Measurements from ENCODE around the gene B3GAT1. TPM values are rescaled to one million over a fixed set of nuclear protein-coding genes. Genes with fewer than 3 reads are reported as not detected.

The B3GAT1 gene
- total and polyA plus RNA-seq, 12 donors = 0.04 to 0.60 (median 0.08) TPM; not detected in 6

DNA sequence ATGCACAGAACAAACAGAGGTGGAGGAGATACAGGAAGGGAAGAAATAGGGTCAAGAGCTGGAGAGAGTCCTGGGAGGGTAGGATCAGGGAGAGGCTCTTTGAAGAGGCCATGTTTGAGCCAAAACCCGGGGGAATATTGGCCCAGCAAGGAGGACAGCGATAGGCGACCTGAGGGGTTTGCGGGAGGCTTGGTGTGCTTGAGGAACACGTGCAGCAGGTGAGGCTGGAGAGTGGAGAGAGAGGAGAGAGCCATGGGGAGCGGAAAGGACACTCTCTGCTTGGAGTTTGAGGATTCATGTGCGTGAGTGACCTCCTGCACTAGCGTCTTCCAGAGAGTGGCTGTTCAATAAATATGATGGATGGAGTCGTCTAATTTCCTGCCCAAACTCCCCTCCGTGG is 4.7 kb upstream of the B3GAT1 start:
- Histone ChIP-seq H3K27ac (no peak overlapping the region), H3K4me3 (no peak overlapping the region), H3K9me3 (no peaks in the 10 kb centered on the region), H3K36me3 (no peaks in the 10 kb centered on the region), H3K27me3 (peaks cover 18 to 73% (median 53%) of the 10 kb centered on the region in 7 donors), H3K4me1 (peaks cover 0 to 8% (median 4%) of the 10 kb centered on the region in 9 donors)
- ATAC-seq (no peak), DNase-seq (no peak)
- intact Hi-C loops (cut with DNase I) = no loop called here
- 71 to 75% methylated on average over 10 of the region's 10 CpGs for WGBS, 2 donors
- TF ChIP-seq, protein P1, sequence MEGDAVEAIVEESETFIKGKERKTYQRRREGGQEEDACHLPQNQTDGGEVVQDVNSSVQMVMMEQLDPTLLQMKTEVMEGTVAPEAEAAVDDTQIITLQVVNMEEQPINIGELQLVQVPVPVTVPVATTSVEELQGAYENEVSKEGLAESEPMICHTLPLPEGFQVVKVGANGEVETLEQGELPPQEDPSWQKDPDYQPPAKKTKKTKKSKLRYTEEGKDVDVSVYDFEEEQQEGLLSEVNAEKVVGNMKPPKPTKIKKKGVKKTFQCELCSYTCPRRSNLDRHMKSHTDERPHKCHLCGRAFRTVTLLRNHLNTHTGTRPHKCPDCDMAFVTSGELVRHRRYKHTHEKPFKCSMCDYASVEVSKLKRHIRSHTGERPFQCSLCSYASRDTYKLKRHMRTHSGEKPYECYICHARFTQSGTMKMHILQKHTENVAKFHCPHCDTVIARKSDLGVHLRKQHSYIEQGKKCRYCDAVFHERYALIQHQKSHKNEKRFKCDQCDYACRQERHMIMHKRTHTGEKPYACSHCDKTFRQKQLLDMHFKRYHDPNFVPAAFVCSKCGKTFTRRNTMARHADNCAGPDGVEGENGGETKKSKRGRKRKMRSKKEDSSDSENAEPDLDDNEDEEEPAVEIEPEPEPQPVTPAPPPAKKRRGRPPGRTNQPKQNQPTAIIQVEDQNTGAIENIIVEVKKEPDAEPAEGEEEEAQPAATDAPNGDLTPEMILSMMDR (IDR thresholded peaks at IDR 0.05) = no peak

DNA sequence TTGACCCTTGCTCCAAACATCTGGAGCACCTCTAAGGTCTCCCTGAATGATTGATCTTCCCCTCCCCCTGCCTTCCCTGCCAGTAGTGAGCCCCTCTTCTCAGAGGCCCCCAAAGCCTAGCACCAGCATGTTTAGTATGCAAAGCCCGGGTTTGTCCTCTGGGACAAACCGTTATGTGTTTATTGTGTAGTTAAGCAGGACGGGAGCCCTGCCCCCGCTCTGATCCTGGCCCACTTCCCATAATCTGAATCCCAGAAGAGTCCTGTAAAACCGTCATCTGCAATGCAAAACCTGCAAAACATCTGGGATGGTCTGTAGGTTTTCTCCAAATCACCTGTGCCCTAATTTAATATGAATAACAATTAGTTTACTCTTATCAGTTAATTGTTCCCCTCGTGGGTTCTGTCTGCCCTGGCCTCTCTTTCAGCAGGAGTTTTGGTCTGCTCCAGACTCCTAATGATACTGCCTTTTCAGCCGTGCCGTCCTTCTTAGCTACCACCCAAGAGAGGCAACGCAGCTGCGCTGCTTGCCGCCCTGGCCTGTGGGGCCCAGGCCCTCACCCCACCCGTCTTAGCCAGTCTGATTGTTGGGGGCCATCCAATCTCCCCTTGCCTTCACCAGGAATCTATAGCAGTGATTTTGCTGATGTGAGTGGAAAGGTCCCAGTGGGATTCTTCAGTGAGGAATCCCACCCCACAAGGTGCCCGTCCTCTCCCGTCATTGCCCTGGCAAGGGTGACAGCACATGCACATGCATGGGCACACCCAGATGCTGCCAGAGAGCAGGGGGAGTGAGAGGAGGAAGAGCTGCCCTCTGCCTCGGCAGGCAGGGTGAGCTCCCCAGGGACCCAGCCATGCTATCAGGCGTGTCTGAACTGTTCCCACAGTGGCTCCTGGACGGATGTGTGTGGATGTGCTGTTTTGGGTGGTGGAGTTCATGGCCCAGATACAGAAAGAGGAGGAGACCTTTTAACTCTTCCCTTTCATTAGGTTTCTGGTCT is 3.0 kb upstream of the B3GAT1 start:
- peaks cover 18 to 89% (median 70%) of the 10 kb centered on the region in 7 donors for H3K27me3 ChIP-seq

DNA sequence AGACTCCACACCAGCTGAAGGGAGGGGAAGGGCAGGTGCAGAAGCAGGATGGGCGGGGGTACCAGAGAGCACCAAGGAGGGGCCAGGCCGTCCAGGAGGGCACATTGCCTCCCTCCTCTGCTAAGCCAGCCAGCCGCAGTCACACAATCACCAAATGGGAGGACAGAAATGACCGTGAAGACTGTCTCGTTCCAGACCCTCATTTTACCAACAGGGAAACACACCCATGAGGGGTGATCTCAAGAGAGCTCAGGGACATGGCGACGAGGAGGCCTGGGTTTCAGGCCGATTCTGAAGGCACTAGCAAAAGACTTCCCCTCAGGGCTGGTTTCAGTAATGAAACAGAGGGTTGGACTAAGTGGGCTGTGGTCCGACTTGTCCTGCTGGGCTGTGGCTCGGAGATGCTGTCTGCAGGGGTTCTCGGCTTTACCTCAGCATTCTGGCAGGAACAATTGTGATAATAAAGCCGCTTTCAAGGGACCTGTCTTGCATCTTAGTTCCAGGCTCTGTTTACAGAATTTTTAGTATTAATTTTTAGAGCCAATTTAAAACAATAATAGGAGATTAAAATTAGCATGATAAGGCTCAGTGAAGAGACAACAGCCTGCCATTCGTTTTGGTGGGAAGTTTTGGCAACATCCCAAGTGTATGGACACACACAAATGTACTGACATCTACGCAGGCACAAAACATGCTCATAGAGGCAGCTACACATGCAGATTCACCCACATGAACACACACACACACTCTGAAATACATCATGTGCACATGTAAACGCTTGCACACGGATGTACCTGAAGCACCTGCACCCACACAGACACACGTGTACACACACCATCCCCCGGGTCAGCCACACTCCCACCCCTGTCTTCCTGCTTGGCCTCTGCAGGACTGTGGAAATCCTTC is 2.0 kb upstream of the B3GAT1 start:
- no peaks in the 10 kb centered on the region for H3K9me3 ChIP-seq
- no peak overlapping the region for H3K4me3 ChIP-seq
- no peak for DNase-seq
- intact Hi-C loops (cut with DNase I) = no loop called here
- peaks cover 0 to 15% (median 7%) of the 10 kb centered on the region in 9 donors for H3K4me1 ChIP-seq
- TF ChIP-seq, protein P1 (IDR thresholded peaks at IDR 0.05) = no peak
- H3K36me3 ChIP-seq = no peaks in the 10 kb centered on the region
- WGBS, 2 donors = 30 to 36% methylated on average over 18 of the region's 18 CpGs
- no peak for ATAC-seq
- no peak overlapping the region for H3K27ac ChIP-seq
- peaks cover 22 to 90% (median 80%) of the 10 kb centered on the region in 7 donors for H3K27me3 ChIP-seq

More for the DNA sequence above, 3.0 kb upstream of the B3GAT1 start:
- Histone ChIP-seq H3K27ac (no peak overlapping the region), H3K9me3 (no peaks in the 10 kb centered on the region), H3K4me3 (no peak overlapping the region), H3K4me1 (peaks cover 0 to 15% (median 7%) of the 10 kb centered on the region in 9 donors), H3K36me3 (no peaks in the 10 kb centered on the region)
- 28 to 32% methylated on average over 17 of the region's 17 CpGs for WGBS, 2 donors
- intact Hi-C loops (cut with DNase I) = no loop called here
- TF ChIP-seq, protein P1 (IDR thresholded peaks at IDR 0.05) = no peak
- DNase-seq (no peak), ATAC-seq (no peak)

All from heart right ventricle (tissue), 16 donors.